Activated T-cell treated with anti-CD3 and anti-CD28 coated beads, Interleukin-2, amount 50 U/mL, for 72 hours (primary cell): ENCODE measurements around the gene FMN1. TPM values are rescaled to one million over a fixed set of nuclear protein-coding genes. Genes with fewer than 3 reads are reported as not detected.

ENCODE experiments used
- ATAC-seq, 2 donors: fragments of 150-1000 bp; cut with Tn5 transposase; replicated peaks in 1 of 2; 2 replicates each; pipeline ENCODE4 v1.10.0; 2021; ENCODE audit warnings: moderate library complexity in 2 of 2, mild to moderate bottlenecking in 1 of 2
- DNase-seq, 2 donors: peaks; one replicate each; pipeline ENCODE4 v3.0.0; 2021 to 2022; ENCODE audit warnings: mixed read lengths in 1 of 2
- H3K27ac Mint-ChIP-seq: one replicate; pipeline ENCODE4 v1.8.0; 2022; ENCODE audit warnings: mild to moderate bottlenecking, moderate library complexity, mixed read lengths
- H3K27me3 Mint-ChIP-seq: one replicate; pipeline ENCODE4 v1.8.0; 2022; ENCODE audit warnings: low read depth, mixed read lengths
- H3K36me3 Mint-ChIP-seq, 2 donors: one replicate each; pipeline ENCODE4 v1.8.0; 2022; ENCODE audit warnings: mixed read lengths in 2 of 2, mild to moderate bottlenecking in 1 of 2; ENCODE audit not compliant: insufficient read depth in 2 of 2
- H3K4me1 Mint-ChIP-seq: one replicate; pipeline ENCODE4 v1.8.0; 2022; ENCODE audit warnings: low read depth, mixed read lengths
- H3K4me3 Mint-ChIP-seq, 2 donors: one replicate each; pipeline ENCODE4 v1.8.0; 2022; ENCODE audit warnings: mild to moderate bottlenecking in 2 of 2, mixed read lengths in 2 of 2, moderate library complexity in 2 of 2
- H3K9me3 Mint-ChIP-seq, 2 donors: one replicate each; pipeline ENCODE4 v1.8.0; 2022; ENCODE audit warnings: mixed read lengths in 2 of 2
- total RNA-seq, 2 donors: library from RNA; stranded (reverse); gene quantifications; one replicate each; pipeline ENCODE4 v1.2.3, GENCODE V29; 2022

The FMN1 gene
- total RNA-seq, 2 donors from 2014 or later, result 0.74 to 1.1 TPM

GRCh38 chr15:32905481-32905880, 289.0 kb downstream of the FMN1 start:
- Mint-ChIP-seq H3K27ac (no peak overlapping the region), H3K4me1 (no peaks in the 10 kb centered on the region), H3K9me3 (no peaks in the 10 kb centered on the region), H3K27me3 (no peaks in the 10 kb centered on the region), H3K4me3 (no peak overlapping the region), H3K36me3 (no peaks in the 10 kb centered on the region)
- DNase-seq, result no peak
- ATAC-seq, result no peak

GRCh38 chr15:32904448-32904847, 290.1 kb downstream of the FMN1 start:
- Mint-ChIP-seq H3K4me1 (no peaks in the 10 kb centered on the region), H3K4me3 (no peak overlapping the region), H3K27ac (no peak overlapping the region), H3K9me3 (no peaks in the 10 kb centered on the region), H3K36me3 (no peaks in the 10 kb centered on the region), H3K27me3 (no peaks in the 10 kb centered on the region)
- no peak for ATAC-seq
- DNase-seq, result no peak

GRCh38 chr15:32903591-32904290, 290.8 kb downstream of the FMN1 start:
- Mint-ChIP-seq H3K9me3 (no peaks in the 10 kb centered on the region), H3K36me3 (no peaks in the 10 kb centered on the region), H3K4me3 (no peak overlapping the region), H3K27ac (no peak overlapping the region), H3K4me1 (no peaks in the 10 kb centered on the region), H3K27me3 (no peaks in the 10 kb centered on the region)
- ATAC-seq, result no peak
- no peak for DNase-seq

GRCh38 chr15:32901995-32902394, 292.5 kb downstream of the FMN1 start:
- Mint-ChIP-seq H3K4me3 (no peak overlapping the region), H3K9me3 (no peaks in the 10 kb centered on the region), H3K27ac (no peak overlapping the region), H3K36me3 (no peaks in the 10 kb centered on the region), H3K27me3 (no peaks in the 10 kb centered on the region), H3K4me1 (no peaks in the 10 kb centered on the region)
- DNase-seq (no peak), ATAC-seq (no peak)

GRCh38 chr15:32901192-32901591, 293.3 kb downstream of the FMN1 start:
- H3K27ac Mint-ChIP-seq, result no peak overlapping the region
- DNase-seq, result no peak
- H3K9me3 Mint-ChIP-seq, result no peaks in the 10 kb centered on the region
- ATAC-seq, result no peak
- no peaks in the 10 kb centered on the region for H3K27me3 Mint-ChIP-seq
- H3K4me3 Mint-ChIP-seq, result no peak overlapping the region
- no peaks in the 10 kb centered on the region for H3K36me3 Mint-ChIP-seq
- H3K4me1 Mint-ChIP-seq, result no peaks in the 10 kb centered on the region

GRCh38 chr15:32899126-32899596, 295.4 kb downstream of the FMN1 start:
- Mint-ChIP-seq H3K9me3 (no peaks in the 10 kb centered on the region), H3K27me3 (no peaks in the 10 kb centered on the region), H3K4me1 (no peaks in the 10 kb centered on the region), H3K4me3 (no peak overlapping the region), H3K36me3 (no peaks in the 10 kb centered on the region), H3K27ac (no peak overlapping the region)
- DNase-seq (no peak), ATAC-seq (no peak)

- DNase-seq (no peak), ATAC-seq (no peak)
- Mint-ChIP-seq H3K9me3 (no peaks in the 10 kb centered on the region), H3K27ac (no peak overlapping the region), H3K36me3 (no peaks in the 10 kb centered on the region), H3K27me3 (no peaks in the 10 kb centered on the region), H3K4me1 (no peaks in the 10 kb centered on the region), H3K4me3 (no peak overlapping the region)
Measured at GRCh38 chr15:32898414-32898813, 296.1 kb downstream of the FMN1 start.

- Mint-ChIP-seq H3K36me3 (no peaks in the 10 kb centered on the region), H3K27ac (no peak overlapping the region), H3K27me3 (no peaks in the 10 kb centered on the region), H3K4me1 (no peaks in the 10 kb centered on the region), H3K4me3 (no peak overlapping the region), H3K9me3 (no peaks in the 10 kb centered on the region)
- ATAC-seq (no peak), DNase-seq (no peak)
Measured at GRCh38 chr15:32893421-32893820, 301.1 kb downstream of the FMN1 start.

GRCh38 chr15:32889214-32889613, 305.3 kb downstream of the FMN1 start:
- no peak overlapping the region for H3K4me3 Mint-ChIP-seq

GRCh38 chr15:32888221-32888761, 306.2 kb downstream of the FMN1 start:
- DNase-seq (no peak), ATAC-seq (no peak)
- Mint-ChIP-seq H3K27ac (no peak overlapping the region), H3K4me3 (no peak overlapping the region), H3K4me1 (no peaks in the 10 kb centered on the region), H3K27me3 (no peaks in the 10 kb centered on the region), H3K36me3 (no peaks in the 10 kb centered on the region), H3K9me3 (no peaks in the 10 kb centered on the region)

More at GRCh38 chr15:32889214-32889613, 305.3 kb downstream of the FMN1 start:
- no peaks in the 10 kb centered on the region for H3K27me3 Mint-ChIP-seq
- ATAC-seq (no peak), DNase-seq (no peak)
- no peaks in the 10 kb centered on the region for H3K4me1 Mint-ChIP-seq
- no peaks in the 10 kb centered on the region for H3K9me3 Mint-ChIP-seq
- H3K27ac Mint-ChIP-seq, result no peak overlapping the region
- H3K36me3 Mint-ChIP-seq, result no peaks in the 10 kb centered on the region

GRCh38 chr15:32887090-32887489, 307.4 kb downstream of the FMN1 start:
- H3K27me3 Mint-ChIP-seq, result no peaks in the 10 kb centered on the region
- DNase-seq (no peak), ATAC-seq (no peak)
- H3K36me3 Mint-ChIP-seq, result no peaks in the 10 kb centered on the region
- H3K27ac Mint-ChIP-seq, result no peak overlapping the region
- no peaks in the 10 kb centered on the region for H3K9me3 Mint-ChIP-seq
- H3K4me3 Mint-ChIP-seq, result no peak overlapping the region
- no peaks in the 10 kb centered on the region for H3K4me1 Mint-ChIP-seq

- no peaks in the 10 kb centered on the region for H3K9me3 Mint-ChIP-seq
- ATAC-seq, result no peak
- DNase-seq, result no peak
- H3K4me1 Mint-ChIP-seq, result no peaks in the 10 kb centered on the region
- H3K36me3 Mint-ChIP-seq, result no peaks in the 10 kb centered on the region
- H3K4me3 Mint-ChIP-seq, result no peak overlapping the region
- no peaks in the 10 kb centered on the region for H3K27me3 Mint-ChIP-seq
- no peak overlapping the region for H3K27ac Mint-ChIP-seq
Measured at GRCh38 chr15:32886459-32886858, 308.1 kb downstream of the FMN1 start.

GRCh38 chr15:32885713-32886112, 308.8 kb downstream of the FMN1 start:
- Mint-ChIP-seq H3K9me3 (no peaks in the 10 kb centered on the region), H3K27ac (no peak overlapping the region), H3K4me3 (no peak overlapping the region), H3K4me1 (no peaks in the 10 kb centered on the region), H3K36me3 (no peaks in the 10 kb centered on the region), H3K27me3 (no peaks in the 10 kb centered on the region)
- DNase-seq (no peak), ATAC-seq (no peak)

- no peaks in the 10 kb centered on the region for H3K9me3 Mint-ChIP-seq
- H3K4me1 Mint-ChIP-seq, result no peaks in the 10 kb centered on the region
- H3K36me3 Mint-ChIP-seq, result no peaks in the 10 kb centered on the region
- H3K27ac Mint-ChIP-seq, result no peak overlapping the region
- no peaks in the 10 kb centered on the region for H3K27me3 Mint-ChIP-seq
- no peak for ATAC-seq
- DNase-seq, result no peak
- H3K4me3 Mint-ChIP-seq, result no peak overlapping the region
Measured at GRCh38 chr15:32884146-32884545, 310.4 kb downstream of the FMN1 start.
